HG02642 (cell line): ENCODE results near the gene CTSF.
"Not testable (repeated sequence)": the region's sequence is repeated elsewhere in the genome, so short reads cannot be mapped to it uniquely, and the experiment has no call there.

ENCODE experiments used
- ATAC-seq: cut with Tn5 transposase; IDR thresholded peaks from one replicate; pipeline ENCODE4 v1.9.1; 2021; ENCODE audit warnings: mild to moderate bottlenecking; ENCODE audit not compliant: unreplicated experiment, poor library complexity

CTSF gene

DNA sequence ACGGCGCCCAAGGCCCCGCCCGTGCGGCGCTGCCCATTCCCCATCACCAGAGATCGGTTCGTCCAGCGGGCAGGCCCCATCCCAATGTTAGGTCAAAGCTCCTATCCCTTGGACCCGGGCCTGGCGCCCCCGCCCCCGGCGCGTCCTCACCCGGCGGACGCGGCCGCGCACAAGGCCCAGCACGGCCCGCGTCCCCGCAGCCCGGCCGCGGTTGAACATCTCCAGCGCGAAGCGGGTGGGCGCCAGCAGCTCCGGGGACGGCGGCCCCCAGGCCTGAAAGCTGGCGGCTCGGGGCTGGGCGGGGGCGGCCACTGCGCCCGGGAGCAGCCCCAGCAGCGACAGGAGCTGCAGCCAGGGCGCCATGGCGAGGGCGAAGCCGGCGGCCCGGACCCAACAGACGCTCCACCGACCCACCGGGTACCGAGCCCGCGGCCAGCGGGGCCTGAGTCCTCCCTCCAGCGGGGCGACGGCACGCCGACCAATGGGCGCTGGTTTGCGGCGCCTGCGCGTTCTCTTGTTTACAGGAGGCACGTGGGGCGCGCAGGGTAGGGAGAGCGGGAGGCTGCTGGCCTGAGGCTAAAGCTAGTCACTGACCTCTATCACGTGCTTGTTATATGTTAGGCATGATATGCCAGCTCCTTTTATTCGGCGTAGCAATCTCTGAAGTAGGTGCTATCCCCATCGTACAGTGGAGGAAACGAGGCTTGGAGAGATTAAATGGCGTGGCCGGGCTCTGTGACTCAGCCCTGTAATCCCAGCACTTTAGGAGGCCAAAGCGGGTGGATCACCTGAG lies at the start of gene CTSF:
CTSF (minus strand) TSS at position 483 of the 793 bp plus-strand sequence; CDS start at position 363, 120 bp downstream.
- no peak for ATAC-seq

- no peak for ATAC-seq
These were observed 48.9 kb upstream of the CTSF start for GRCh38 chr11:66617155-66617834.

- peak; percentile 92 for ATAC-seq
These were observed 48.2 kb upstream of the CTSF start, which contains the start of gene RBM14 for GRCh38 chr11:66616379-66617154. Gene RBM14, plus strand, starts transcription at chr11:66616630. Its CDS starts 91 bp downstream, at chr11:66616721.

DNA sequence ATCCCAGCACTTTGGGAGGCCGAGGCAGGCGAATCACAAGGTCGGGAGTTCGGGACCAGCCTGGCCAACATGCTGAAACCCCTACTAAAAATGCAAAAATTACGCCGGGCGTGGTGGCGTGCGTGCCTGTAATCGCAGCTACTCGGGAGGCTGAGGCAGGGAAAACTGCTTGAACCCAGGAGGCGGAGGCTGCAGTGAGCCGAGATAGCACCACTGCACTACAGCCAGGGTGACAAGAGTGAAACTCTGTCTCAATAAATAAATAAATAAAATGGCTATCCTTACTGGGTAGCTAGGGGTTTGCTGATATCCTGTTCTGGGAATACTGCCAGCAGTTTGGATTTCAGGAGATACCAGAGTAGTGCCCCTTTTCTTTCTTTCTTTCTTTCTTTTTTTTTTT lies 45.7 kb upstream of the CTSF start:
- ATAC-seq = no peak

DNA sequence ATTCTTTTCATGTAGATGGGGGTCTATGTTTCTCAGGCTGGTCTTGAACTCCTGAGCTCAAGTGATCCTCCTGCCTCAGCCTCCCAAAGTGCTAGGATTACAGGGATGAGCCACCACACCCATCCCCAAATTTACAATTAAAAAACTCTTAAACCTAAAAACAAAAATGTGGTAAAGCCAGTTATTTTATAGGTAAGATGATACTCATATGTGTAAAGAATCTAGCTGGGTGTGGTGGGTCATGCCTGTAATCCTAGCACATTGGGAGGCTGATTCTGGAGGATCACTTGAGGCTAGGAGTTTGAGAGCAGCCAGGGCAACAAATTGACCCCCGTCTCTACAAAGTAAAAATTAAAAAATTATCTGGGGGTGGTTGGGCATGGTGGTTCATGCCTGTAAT lies 44.1 kb upstream of the CTSF start:
- no peak for ATAC-seq

DNA sequence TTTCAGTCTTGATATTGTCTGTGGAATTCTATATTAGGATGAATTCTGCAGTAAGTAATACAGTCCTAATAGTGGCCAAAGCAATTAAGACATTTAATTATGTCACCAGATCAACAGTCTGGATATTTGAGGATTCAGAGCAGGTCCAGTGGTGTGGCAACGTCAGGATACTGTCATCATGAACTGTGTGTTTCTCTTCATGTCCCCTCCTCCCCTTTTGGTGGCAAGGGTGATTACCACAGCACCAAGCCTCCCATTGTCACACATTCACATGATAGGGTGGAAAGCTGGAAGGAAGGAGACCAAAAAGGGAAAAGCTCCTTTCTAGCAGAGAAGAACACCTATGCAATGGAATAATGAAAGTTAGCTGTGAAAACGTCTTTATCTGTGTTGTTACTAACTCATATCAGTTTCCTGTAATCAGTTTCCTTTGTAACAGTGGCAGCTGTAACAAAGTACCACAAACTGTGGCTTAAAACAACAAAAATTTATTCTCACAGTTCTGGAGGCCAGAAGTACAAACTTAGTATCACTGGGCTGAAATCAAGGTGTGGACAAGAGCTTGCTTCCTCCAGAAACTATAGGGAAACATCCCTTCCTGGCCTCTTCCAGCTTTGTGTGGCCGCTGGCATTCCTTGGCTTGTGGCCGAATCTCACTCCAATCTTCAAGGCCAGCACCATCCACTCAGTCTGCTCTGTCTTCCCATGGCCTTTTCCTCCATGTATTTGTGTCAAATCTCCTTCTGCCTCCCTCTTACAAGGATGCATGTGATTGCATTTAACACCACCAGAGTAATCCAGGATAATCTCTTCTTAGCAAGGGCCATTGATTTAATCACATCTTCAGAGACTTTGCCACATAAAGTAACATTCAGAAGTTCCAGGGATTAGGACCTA lies 41.6 kb upstream of the CTSF start:
- ATAC-seq = no peak

DNA sequence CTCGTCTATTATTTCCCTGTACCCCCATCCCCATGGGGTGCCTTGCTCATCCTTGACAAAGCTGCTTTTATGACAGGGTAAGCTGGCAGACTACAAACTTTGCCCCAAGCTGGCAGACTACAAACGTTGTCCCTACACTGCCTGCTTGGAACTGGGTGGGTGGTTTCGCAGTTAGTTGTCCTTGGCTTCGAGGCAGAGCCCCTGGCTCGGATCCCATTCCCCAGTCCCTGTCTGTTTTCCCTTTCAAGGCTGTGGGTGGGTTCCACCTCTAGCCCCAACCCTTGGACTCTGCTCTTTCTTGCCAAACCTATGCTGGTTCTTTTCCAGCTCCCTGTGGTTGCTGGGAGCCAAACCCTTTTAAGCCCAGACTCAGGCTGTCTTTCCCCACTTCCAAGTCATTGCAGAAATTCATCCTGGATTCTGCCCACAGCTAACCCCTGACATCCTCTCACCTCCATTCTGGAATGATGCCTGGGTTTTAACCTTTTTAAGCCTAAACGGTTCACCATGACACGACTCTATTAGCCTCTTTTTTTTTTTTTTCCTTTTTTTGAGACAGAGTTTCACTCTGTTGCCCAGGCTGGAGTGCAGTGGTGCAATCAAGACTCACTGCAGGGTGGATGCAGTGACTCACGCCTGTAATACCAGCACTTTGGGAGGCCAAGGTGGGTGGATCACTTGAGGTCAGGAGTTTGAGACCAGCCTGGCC lies 38.9 kb upstream of the CTSF start:
- ATAC-seq = no peak

- not testable (repeated sequence) for ATAC-seq
These were observed 38.2 kb upstream of the CTSF start for GRCh38 chr11:66606608-66607007.

DNA sequence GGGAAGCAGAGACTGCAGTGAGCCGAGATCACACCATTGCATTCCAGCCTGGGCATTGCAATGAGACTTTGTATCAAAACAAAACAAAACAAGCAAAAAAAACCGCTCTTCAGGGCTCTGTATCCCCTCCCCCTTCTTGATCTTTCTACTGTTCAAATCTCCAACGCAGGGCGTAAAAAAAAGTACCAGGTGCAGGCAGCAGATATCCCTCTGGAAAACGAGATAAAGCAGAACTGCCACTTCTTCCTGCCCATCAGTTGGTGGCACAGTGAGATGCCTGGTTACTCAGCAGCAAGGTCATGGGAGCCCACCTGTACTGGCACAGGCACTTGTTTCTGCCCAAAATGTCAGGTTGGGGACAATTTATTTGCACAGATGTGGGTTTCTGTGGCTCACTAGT lies 35.7 kb upstream of the CTSF start:
- ATAC-seq = no peak

DNA sequence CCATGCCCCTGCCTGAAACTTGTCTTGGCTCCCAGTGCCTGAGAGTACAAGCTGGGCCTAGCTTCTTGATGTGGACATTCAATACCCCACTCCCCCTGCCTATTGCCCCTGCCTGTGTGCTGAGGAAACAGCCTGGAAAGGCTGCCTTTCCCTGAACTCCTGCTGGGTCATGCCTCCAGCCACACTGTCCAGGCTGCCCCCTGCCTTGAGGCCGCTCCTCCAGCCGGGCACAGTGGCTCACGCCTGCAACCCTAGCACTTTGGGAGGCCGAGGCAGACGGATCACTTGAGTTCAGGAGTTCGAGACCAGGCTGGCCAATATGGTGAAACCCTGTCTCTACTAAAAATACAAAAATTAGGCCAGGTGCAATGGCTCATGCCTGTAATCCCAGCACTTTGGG lies 34.7 kb upstream of the CTSF start:
- ATAC-seq = no peak

GRCh38 chr11:66600631-66601233 lies 32.3 kb upstream of the CTSF start:
- no peak for ATAC-seq

- no peak for ATAC-seq
These were observed 31.8 kb upstream of the CTSF start for GRCh38 chr11:66600219-66600618.

DNA sequence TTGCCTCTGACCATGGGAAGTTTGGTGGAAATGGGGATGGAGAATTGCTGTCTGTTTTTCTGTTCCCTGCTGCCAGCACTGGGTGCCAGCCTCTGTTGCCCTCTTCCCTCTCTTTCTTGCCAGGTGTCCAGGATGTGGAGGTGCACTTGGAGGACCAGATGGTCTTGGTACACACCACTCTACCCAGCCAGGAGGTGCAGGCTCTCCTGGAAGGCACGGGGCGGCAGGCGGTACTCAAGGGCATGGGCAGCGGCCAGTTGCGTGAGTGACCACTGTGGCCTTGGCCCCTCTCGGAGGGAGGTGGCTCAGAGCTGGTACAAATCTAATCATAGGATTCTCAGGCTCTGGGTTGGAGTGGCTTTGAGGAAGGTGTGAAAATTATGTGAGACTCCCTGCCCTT lies 30.6 kb upstream of the CTSF start:
- ATAC-seq = no peak

DNA sequence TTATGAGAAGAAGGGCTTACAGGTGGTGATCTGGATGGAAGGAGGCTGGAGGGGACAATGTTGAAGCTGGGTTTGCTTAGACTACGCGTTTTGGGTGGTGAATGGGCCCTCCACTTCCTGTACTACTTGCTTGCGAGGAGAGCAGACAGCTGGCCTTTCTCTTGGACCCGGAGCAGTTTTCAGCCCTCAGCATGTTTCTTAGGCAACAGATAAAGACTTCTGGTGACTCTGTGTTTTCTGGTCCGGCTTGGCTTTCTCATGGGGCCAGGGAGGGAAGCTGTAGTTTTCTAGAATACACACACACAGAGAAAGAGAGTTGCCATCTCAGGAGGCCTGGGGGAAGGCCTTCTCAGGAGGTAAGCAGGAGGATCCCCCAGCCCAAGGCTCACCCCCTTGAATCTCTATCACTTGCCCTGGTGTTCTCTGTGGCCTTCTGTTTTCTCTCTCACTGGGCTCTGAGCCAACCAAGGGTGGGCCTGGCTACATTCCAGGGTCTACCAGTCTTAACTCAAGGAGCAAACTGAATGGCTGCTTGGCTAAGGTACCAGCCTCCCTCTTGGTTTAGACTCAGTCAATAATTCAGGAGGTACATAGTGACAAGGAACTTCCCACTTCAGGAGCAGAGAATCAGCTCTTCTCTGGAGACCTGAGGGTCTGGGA lies 27.0 kb upstream of the CTSF start:
- no peak for ATAC-seq

DNA sequence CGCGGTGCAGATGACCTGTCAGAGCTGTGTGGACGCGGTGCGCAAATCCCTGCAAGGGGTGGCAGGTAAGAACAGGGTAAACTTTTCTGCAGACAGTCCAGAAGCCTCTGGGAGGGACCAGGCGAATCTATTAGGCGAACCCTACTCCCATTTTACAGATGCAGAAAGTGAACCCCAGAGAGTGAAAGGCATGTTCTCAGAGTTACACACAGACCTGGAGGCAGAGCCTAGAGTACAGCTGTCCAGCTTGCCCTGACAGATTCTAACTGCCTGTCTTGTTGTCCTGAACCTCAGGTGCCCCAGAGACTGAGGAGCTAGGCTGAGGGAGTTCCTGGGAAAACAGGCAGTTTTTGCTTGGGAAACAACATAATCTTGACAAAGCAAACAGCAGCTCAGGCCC lies 25.2 kb upstream of the CTSF start:
- ATAC-seq = no peak

DNA sequence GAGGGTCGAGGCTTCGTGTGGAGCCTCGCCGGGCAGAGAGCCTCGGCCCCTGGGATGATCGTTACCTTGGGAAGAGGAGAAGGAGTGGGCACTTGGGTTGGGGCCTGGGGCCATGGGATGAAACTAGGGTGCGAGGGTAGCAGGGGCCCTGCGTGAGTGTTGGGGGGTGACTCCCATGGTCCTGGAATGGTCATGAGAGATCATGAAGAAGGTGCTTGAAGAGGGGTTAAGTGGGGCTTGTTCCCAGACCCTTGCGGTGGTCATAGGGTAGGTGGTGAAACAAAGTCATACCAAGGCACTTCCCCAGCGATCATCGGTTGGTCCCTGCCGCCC lies 24.9 kb upstream of the CTSF start:
- peak; percentile 32 for ATAC-seq

GRCh38 chr11:66592457-66593302 lies 24.3 kb upstream of the CTSF start, which contains the start of the genes CCDC87 and CCS:
Gene CCDC87, minus strand, starts transcription at chr11:66593063. Its CDS starts 48 bp downstream, at chr11:66593015.
Gene CCS, plus strand, starts transcription at chr11:66593185. Its CDS starts 77 bp downstream, at chr11:66593262.
- ATAC-seq = peak; percentile 93
